Measurements from ENCODE around the gene INAFM1.

- TF ChIP-seq CTCF (conservative IDR thresholded peaks at IDR 0.05; ENCODE audit: low read length) = no peak
- TF ChIP-seq EZH2phosphoT487 (IDR thresholded peaks at IDR 0.05; ENCODE audit: borderline replicate concordance) = no peak
These were observed 6.7 kb upstream of the INAFM1 start for GRCh38 chr19:47268028-47268427.

Data from Loucy (cell line).